Vagina (tissue), 2 donors: ENCODE data around the gene LRRC55. TPM values are rescaled to one million over a fixed set of nuclear protein-coding genes. Genes with fewer than 3 reads are reported as not detected.

Experiments used
- DNase-seq, 2 donors: peaks; one replicate each; pipeline ENCODE4 v3.0.0-alpha.2; 2017; ENCODE audit errors: extremely low spot score in 2 of 2
- H3K27ac ChIP-seq: fragments of 200-600 bp; sonication (generic); one replicate; pipeline ENCODE4 v1.5.1; 2019
- H3K27me3 ChIP-seq: fragments of 200-600 bp; sonication (generic); one replicate; pipeline ENCODE4 v1.5.1; 2019
- H3K36me3 ChIP-seq, 2 donors: fragments of 200-600 bp; sonication (generic); one replicate each; pipeline ENCODE4 v1.5.1; 2017 to 2019
- H3K4me1 ChIP-seq: fragments of 200-600 bp; sonication (generic); one replicate; pipeline ENCODE4 v1.5.1; 2019
- H3K4me3 ChIP-seq, 2 donors: fragments of 200-600 bp; sonication (generic); 1 replicate in 1 of 2; 2 replicates in 1 of 2; pipeline ENCODE4 v1.5.1; 2016 to 2019
- H3K9me3 ChIP-seq: fragments of 200-600 bp; sonication (generic); one replicate; pipeline ENCODE4 v1.5.1; 2019
- CTCF ChIP-seq, 3 experiments: fragments of 450-650 bp in 2 of 3; fragments of 200-600 bp in 1 of 3; sonication (generic) in 1 of 3; IDR thresholded peaks; one replicate each; pipeline ENCODE4 v1.5.1; 2017 to 2019; ENCODE audit warnings: antibody characterized with exemption in 3 of 3, mild to moderate bottlenecking in 2 of 3, moderate library complexity in 2 of 3
- POLR2A ChIP-seq, 2 donors: fragments of 450-650 bp; IDR thresholded peaks; one replicate each; pipeline ENCODE4 v1.6.1; 2017; ENCODE audit warnings: antibody characterized with exemption in 2 of 2, mild to moderate bottlenecking in 2 of 2, moderate library complexity in 2 of 2
- POLR2AphosphoS5 ChIP-seq, 2 donors: sonication (generic); formaldehyde crosslinking; IDR thresholded peaks; one replicate each; pipeline ENCODE4 v1.9.0; 2017; ENCODE audit warnings: antibody characterized with exemption in 2 of 2, mild to moderate bottlenecking in 2 of 2, low read depth in 1 of 2; ENCODE audit not compliant: insufficient read depth in 1 of 2
- intact Hi-C: fragments of 100-400 bp; cut with DNase I; formaldehyde crosslinking; loops from one replicate; pipeline ENCODE4 v1.15.1; 2023
- total RNA-seq: library from RNA; depleted of rRNA; stranded (reverse); fragments of >200 nt; gene quantifications from one replicate; pipeline ENCODE4 v1.2.3, GENCODE V29; 2016

Gene LRRC55
- total RNA-seq, 1 donor from 2014 or later, result 0.74 TPM

- no peaks in the 10 kb centered on the region for H3K36me3 ChIP-seq
- no peak overlapping the region for H3K4me3 ChIP-seq
- H3K9me3 ChIP-seq, result no peaks in the 10 kb centered on the region
- peak in 1 of 2 donors; percentile 19 for DNase-seq
- H3K27ac ChIP-seq, result no peak overlapping the region
- TF ChIP-seq POLR2AphosphoS5 (IDR thresholded peaks at IDR 0.05; ENCODE audit: insufficient read depth in 1 of 2, low read depth in 1 of 2) (no peak), POLR2A (IDR thresholded peaks at IDR 0.05) (no peak), CTCF (IDR thresholded peaks at IDR 0.05) (no peak)
- no peaks in the 10 kb centered on the region for H3K4me1 ChIP-seq
- no peaks in the 10 kb centered on the region for H3K27me3 ChIP-seq
- intact Hi-C loops, result no loop called here
Observed at GRCh38 chr11:57160665-57161064, 21.1 kb upstream of the LRRC55 start.

DNA sequence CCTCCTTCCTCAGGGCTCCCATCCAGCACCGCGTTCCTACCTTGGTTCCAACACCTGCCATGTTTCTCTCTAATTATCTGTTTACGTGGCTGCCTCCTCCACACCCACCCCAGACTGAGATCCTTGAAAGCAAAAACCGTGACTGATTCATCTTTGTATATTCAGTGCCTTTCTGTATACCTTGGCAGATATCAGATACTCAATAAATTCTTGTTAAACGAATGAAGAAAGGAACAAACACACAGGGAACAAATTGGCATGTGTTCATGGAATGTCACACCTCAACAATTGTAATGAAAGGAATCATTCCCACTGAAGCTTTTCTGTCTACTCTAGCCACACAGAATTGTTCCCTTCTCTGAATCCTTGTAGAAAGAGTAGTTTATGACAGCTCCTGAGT is 20.4 kb upstream of the LRRC55 start:
- Histone ChIP-seq H3K27ac (no peak overlapping the region), H3K27me3 (no peaks in the 10 kb centered on the region), H3K9me3 (no peaks in the 10 kb centered on the region), H3K4me1 (no peaks in the 10 kb centered on the region), H3K36me3 (no peaks in the 10 kb centered on the region), H3K4me3 (no peak overlapping the region)
- no peak for DNase-seq
- intact Hi-C loops, result no loop called here
- TF ChIP-seq CTCF (IDR thresholded peaks at IDR 0.05) (no peak), POLR2A (IDR thresholded peaks at IDR 0.05) (no peak), POLR2AphosphoS5 (IDR thresholded peaks at IDR 0.05; ENCODE audit: insufficient read depth in 1 of 2, low read depth in 1 of 2) (no peak)

DNA sequence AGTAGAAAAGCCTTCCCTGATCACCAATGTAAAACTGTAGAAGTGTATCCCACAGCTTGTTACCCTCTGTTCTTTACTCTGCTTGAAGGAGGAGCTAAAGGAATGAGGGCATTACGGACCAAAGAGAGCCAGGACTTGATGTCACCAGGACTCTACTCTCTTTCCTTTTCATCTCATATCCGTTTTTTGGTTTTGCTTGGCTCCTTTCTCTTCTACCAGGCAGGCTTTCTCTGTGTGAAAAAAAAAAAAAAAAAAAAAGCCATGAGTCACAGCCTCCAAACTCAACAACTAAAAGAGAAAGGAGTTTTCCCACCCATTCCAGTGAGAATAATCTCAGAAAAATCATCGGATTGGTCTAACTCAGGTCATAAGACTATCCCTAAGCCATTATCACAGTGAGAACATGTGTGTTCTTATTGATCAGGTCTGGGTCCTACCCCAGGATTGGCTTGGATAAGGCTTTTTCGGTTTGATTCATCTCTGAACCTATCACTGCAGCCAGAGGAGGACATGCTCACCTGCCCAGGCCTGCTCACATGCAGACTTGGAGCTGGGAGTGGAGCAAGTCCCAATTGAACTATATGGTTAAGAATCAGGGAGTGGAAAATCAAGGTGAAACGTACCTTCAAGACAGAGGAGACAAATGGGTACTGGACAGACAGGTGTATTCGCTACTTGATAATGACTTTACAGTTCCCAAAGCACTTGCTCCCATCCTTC is 19.4 kb upstream of the LRRC55 start:
- TF ChIP-seq POLR2A (IDR thresholded peaks at IDR 0.05) (no peak), CTCF (IDR thresholded peaks at IDR 0.05) (no peak), POLR2AphosphoS5 (IDR thresholded peaks at IDR 0.05; ENCODE audit: insufficient read depth in 1 of 2, low read depth in 1 of 2) (no peak)
- Histone ChIP-seq H3K4me3 (no peak overlapping the region), H3K27me3 (no peaks in the 10 kb centered on the region), H3K27ac (no peak overlapping the region), H3K36me3 (no peaks in the 10 kb centered on the region), H3K9me3 (no peaks in the 10 kb centered on the region), H3K4me1 (no peaks in the 10 kb centered on the region)
- intact Hi-C loops, result no loop called here
- DNase-seq, result no peak

DNA sequence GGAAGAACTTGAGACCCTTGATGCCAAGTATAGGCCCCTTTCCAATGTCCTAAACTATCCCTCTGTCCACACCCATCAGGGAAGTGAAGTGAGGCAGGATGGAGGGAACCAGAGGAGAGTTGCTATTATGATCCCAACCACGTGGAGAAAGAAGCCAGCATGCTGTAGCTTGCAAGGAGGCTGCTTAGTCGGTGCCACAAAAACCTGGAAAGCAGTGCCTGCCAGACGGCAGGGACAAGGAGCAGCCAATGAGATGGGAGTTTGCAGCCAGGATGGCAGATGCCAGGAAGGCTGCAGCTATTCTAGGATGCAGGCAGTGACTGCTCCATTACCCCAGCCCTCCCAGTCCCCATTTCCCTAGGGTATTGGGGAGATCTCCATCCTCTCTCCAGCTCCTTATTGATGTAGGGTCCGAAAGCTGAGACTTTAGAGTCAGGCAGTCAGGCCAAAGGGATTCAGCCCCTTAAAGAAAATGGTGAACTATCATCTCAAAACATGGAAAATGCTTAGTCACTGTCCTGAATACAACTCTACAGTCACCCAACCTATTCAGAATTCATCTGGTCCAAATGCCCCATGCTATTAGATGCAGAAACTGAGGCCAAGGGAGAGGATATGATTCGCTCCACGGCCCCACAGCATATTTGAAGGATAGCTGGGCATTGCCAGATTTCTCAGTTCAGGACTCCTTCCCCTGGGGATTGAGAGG is 18.4 kb upstream of the LRRC55 start:
- TF ChIP-seq CTCF (IDR thresholded peaks at IDR 0.05) (no peak), POLR2AphosphoS5 (IDR thresholded peaks at IDR 0.05; ENCODE audit: insufficient read depth in 1 of 2, low read depth in 1 of 2) (no peak), POLR2A (IDR thresholded peaks at IDR 0.05) (no peak)
- intact Hi-C loops, result no loop called here
- DNase-seq, result no peak
- H3K36me3 ChIP-seq, result no peaks in the 10 kb centered on the region
- H3K27ac ChIP-seq, result no peak overlapping the region
- no peaks in the 10 kb centered on the region for H3K9me3 ChIP-seq
- H3K4me3 ChIP-seq, result no peak overlapping the region
- no peaks in the 10 kb centered on the region for H3K4me1 ChIP-seq
- H3K27me3 ChIP-seq, result no peaks in the 10 kb centered on the region

GRCh38 chr11:57164317-57164716 is 17.4 kb upstream of the LRRC55 start:
- Histone ChIP-seq H3K9me3 (no peaks in the 10 kb centered on the region), H3K27me3 (no peaks in the 10 kb centered on the region), H3K36me3 (no peaks in the 10 kb centered on the region), H3K27ac (no peak overlapping the region), H3K4me3 (no peak overlapping the region), H3K4me1 (no peaks in the 10 kb centered on the region)
- no peak for DNase-seq
- intact Hi-C loops, result no loop called here
- TF ChIP-seq POLR2AphosphoS5 (IDR thresholded peaks at IDR 0.05; ENCODE audit: insufficient read depth in 1 of 2, low read depth in 1 of 2) (no peak), POLR2A (IDR thresholded peaks at IDR 0.05) (no peak), CTCF (IDR thresholded peaks at IDR 0.05) (no peak)
